ENCODE results near the gene PEX10. TPM values are rescaled to one million over a fixed set of nuclear protein-coding genes. Genes with fewer than 3 reads are reported as not detected.
A peak's percentile ranks its signal among the peaks of the same experiment; 100 is the strongest.

PEX10 gene
- total RNA-seq, 1 experiment from 2014 or later: 31.2 TPM

GRCh38 chr1:2375246-2375922, 37.0 kb downstream of the PEX10 start:
- DNase-seq (ENCODE audit: low read depth): no peak

- no peak for DNase-seq (ENCODE audit: low read depth)
Observed at GRCh38 chr1:2374252-2375155, 37.9 kb downstream of the PEX10 start.

- DNase-seq (ENCODE audit: low read depth): no peak
Observed at GRCh38 chr1:2373551-2374251, 38.7 kb downstream of the PEX10 start.

GRCh38 chr1:2372551-2373490, 39.5 kb downstream of the PEX10 start:
- peak; percentile 54 for DNase-seq (ENCODE audit: low read depth)

GRCh38 chr1:2368053-2368744, 44.2 kb downstream of the PEX10 start:
- no peak for DNase-seq (ENCODE audit: low read depth)

- DNase-seq (ENCODE audit: low read depth): no peak
Observed at GRCh38 chr1:2363847-2364513, 48.4 kb downstream of the PEX10 start.

- DNase-seq (ENCODE audit: low read depth): peak; percentile 42
Observed at GRCh38 chr1:2360588-2361364, 51.6 kb downstream of the PEX10 start.

- DNase-seq (ENCODE audit: low read depth): no peak
Observed at GRCh38 chr1:2358651-2359640, 53.4 kb downstream of the PEX10 start.

- DNase-seq (ENCODE audit: low read depth): no peak
Observed at GRCh38 chr1:2358072-2358471, 54.3 kb downstream of the PEX10 start.

- no peak for DNase-seq (ENCODE audit: low read depth)
Observed at GRCh38 chr1:2356911-2357845, 55.2 kb downstream of the PEX10 start.

GRCh38 chr1:2356401-2356800, 56.0 kb downstream of the PEX10 start:
- DNase-seq (ENCODE audit: low read depth): no peak

- no peak for DNase-seq (ENCODE audit: low read depth)
Observed at GRCh38 chr1:2355373-2356261, 56.7 kb downstream of the PEX10 start.

- DNase-seq (ENCODE audit: low read depth): no peak
Observed at GRCh38 chr1:2354511-2355372, 57.6 kb downstream of the PEX10 start.
